ENCODE measurements around the gene TMOD2. TPM values are rescaled to one million over a fixed set of nuclear protein-coding genes. Genes with fewer than 3 reads are reported as not detected.

Gene TMOD2
- 9.2 TPM for total RNA-seq

- DNase-seq (ENCODE audit: low spot score): peak; percentile 62
These were observed at the start of gene TMOD2 for GRCh38 chr15:51750792-51751696. Gene TMOD2, plus strand, starts transcription at chr15:51751597. Its CDS starts 14,845 bp downstream, at chr15:51766442.

DNA sequence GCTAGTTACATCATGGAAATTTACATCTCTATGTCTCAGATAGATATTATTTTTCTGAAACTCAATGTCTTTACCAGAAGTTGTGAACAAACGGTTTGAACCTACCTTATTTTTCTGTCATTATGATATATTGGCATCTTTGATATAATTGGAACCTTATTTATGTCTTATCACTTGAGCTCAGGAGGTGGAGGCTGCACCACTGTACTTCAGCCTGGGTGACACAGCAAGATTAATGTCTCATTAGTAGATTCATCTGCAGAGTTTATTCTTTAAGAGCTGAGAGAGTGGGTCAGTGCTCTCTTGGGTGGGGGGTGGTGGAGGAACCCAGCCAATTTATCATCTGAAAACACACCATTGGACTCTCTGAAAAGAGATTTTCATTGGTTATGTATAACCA lies 48.7 kb upstream of the TMOD2 start:
- no peak for DNase-seq (ENCODE audit: low spot score)

DNA sequence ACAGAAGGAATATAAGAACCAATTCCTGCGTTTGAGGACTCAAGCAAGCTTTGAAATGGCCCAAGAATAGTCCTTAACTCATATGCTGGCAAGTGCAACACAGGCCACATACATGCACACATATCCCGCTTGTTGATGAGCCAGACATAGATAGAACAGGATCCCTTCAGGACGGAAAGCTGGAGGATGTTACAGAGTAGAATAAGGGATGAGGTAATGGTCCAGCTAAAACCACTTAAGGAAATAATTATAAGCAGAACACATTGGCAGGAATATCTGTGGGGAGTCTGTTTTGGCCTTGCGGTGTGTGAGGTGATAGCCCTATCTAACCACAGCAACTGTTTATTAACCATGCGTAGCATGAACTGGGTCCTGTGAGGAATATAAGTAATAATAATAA lies 45.1 kb upstream of the TMOD2 start:
- DNase-seq (ENCODE audit: low spot score): no peak

GRCh38 chr15:51706926-51707608 lies 44.3 kb upstream of the TMOD2 start:
- no peak for DNase-seq (ENCODE audit: low spot score)

GRCh38 chr15:51708013-51708412 lies 43.4 kb upstream of the TMOD2 start:
- no peak for DNase-seq (ENCODE audit: low spot score)

DNA sequence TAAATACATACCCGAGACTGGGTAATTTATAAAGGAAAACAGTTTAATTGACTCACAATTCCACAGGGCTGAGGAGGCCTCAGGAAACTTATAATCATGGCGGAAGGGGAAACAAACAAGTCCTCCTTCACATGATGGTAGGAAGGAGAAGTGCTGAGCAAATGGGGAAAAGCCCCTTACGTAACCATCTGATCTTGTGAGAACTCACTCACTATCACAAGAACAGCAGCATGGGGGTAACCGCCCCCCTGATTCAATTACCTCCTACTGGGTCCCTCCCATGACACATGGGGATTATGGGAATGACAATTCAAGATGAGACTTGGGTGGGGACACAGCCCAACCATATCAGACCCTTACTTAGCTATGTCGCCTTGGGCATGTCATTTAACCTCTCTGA lies 42.4 kb upstream of the TMOD2 start:
- no peak for DNase-seq (ENCODE audit: low spot score)

DNA sequence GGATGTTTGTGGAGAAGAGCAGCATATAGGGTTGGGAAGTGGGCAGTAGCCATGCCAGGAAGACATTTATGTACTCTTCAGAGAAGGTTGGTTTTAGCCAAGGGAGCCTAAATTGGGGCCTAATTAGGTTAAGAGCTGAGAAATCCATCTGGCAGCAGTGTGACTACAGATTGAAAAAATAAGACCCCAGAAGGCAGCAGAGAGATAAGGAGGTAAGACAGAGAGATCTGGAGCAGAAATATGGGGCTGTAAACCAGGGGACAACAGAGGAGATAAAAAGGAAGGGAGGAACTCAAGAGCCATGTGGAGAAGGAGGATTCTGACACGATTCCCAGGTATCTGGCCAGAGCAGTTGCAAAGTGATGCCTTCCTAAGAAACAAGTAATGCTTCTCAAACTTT lies 37.2 kb upstream of the TMOD2 start:
- DNase-seq (ENCODE audit: low spot score): no peak

DNA sequence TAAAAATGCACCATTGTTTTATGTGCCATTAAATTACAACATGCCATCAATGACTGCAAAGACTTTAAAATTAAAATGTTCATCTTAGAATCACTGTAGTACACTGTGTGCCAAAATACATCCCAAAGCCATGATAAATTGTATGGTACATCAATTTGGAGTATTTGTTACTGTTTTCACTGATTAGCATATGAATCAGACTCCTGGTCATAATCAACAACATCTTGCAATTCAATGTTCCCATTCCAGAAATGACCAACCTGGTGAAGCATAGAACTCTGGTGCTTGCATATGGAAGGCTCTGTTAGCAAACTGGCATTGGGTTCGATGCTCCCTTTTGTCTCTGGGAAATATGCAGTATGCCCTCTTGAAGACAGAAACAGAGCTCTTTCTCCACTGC lies 36.5 kb upstream of the TMOD2 start:
- DNase-seq (ENCODE audit: low spot score): no peak

DNA sequence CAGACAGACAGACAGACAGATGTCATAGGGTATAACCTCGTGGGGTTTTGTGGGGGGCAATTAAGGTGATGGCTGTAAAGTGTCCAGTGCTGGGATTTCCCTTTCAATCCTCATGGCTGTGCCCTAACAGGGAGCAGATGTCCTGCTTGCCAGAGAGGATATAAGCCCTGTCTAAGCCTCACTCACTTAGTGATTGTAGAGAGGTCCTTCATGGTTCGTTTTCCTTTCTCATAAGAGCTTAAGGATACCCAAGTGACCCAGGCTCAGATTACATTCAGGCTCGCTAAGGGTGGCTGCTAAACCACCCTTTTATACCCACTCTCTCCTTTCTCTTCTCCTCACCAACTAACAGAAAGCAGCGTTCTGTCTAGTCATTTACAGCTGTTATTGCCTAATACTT lies 33.2 kb upstream of the TMOD2 start:
- no peak for DNase-seq (ENCODE audit: low spot score)

- no peak for DNase-seq (ENCODE audit: low spot score)
These were observed 32.7 kb upstream of the TMOD2 start for GRCh38 chr15:51718746-51719145.

GRCh38 chr15:51720201-51720995 lies 31.0 kb upstream of the TMOD2 start:
- DNase-seq (ENCODE audit: low spot score): no peak

GRCh38 chr15:51721199-51721960 lies 30.0 kb upstream of the TMOD2 start:
- no peak for DNase-seq (ENCODE audit: low spot score)

GRCh38 chr15:51724199-51724598 lies 27.2 kb upstream of the TMOD2 start:
- no peak for DNase-seq (ENCODE audit: low spot score)

- no peak for DNase-seq (ENCODE audit: low spot score)
These were observed 26.7 kb upstream of the TMOD2 start for GRCh38 chr15:51724673-51725072.

DNA sequence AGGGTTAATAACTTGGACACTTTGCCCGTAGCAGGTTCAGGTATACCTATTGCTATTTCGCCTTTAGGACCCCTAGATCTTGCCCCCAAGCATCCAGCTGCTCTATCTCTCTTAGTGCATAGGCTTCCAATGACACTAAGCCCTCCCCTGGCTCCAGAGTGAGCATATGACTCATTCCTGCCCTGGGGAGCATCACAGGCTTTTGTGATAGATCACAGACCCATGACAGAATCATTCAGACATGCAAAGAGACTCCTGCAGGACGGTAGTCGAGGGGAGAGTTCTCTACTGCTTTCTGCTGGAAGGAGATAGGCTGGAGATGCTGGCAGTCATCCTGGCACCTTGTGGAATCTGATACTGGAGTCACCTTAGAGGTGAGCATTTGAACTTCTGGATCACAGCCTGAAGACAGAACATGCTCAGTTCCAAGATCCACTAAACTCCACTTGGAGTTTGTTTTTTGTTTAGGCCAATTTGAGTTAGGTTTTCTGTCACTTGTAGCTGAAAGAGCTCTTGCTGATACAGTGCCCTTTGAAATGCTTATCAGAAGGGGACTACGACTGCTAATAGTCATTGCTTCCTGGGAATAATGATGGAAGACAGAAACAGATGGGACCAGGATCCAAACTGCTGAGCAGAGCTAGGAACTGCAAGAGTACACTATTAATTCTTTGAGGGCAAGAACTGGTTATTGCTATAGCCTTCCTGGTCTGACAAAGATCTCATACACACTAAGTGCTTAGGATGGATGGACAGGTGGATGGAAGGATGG lies 24.9 kb upstream of the TMOD2 start:
- no peak for DNase-seq (ENCODE audit: low spot score)

- no peak for DNase-seq (ENCODE audit: low spot score)
These were observed 24.1 kb upstream of the TMOD2 start for GRCh38 chr15:51727141-51727897.

- DNase-seq (ENCODE audit: low spot score): no peak
These were observed 19.7 kb upstream of the TMOD2 start for GRCh38 chr15:51731549-51732267.

DNA sequence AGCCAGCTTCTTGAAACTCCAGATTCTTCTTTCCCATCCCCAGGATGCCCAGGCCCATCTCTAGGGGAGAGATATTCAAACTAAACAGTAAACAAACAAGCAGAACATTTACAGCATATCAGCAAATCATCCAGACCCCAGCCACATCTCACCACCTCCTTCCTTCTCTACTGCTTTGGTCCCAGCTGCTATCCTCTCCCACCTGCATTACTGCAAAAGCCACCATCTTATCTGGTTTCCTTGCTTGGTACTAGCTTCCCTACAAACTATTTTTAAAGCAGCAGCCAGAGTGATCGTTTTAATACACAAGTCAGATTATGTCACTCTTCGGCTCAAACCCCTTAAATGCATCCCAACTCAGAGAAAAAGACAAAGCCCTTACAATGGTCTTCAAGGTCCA lies 18.8 kb upstream of the TMOD2 start:
- no peak for DNase-seq (ENCODE audit: low spot score)
